ENCODE measurements around the gene NDST1.

Gene NDST1

DNA sequence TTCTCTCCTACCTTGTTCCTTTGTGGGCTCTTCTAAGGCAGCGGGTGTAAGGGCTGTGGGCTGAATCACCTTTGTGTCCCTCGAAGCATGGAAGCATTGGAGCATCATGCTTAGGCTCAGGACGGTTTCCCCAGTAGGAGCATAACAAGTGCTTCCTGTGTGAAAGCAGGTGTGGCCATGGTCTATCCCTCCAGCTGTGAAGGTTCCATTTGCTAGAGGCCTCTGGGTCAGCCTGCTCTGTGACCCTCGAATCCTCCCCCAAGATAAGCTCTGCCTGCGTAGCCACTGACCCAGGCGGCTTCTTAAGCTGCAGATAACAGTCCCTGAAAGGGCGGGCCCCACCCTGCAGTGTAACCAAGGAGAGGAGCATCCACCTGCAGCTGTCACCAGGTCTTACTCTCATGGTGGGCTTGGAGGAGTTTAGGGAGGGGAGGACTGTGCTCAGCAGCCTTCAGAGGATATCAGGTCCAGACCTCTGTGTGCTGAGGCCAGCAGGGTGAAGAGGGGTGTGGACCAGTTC is 8.4 kb upstream of the NDST1 start:
- TF ChIP-seq RARB (CRISPR knock-in tag; IDR thresholded peaks at IDR 0.05): no peak
- no peak for ATAC-seq

DNA sequence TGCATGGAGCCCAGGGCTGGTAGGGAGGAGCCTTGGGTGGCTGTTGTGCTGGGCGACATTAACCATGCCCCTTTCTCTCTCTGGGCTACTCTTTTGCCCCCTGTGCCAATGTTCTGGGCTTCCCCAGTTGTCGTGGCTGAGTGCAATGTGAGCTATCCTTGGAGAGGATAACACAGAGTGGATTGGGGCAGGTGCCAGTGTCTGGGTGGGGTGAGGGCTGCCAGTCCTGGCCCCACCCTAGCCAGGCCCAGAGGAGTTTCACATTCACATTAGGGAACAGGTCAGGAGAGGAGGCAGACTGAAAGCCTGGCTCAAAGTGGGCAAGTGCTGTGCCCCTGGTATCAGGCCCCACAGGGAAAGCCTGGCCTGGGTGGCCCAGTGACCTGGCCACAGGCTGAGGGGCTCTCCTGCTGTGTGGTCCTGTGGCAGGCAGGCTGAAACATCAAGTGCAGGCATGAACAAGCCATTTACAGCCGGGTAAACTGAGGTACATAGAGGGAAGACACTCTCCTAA is 7.5 kb upstream of the NDST1 start:
- TF ChIP-seq CSDC2 (CRISPR knock-in tag; IDR thresholded peaks at IDR 0.05): no peak
- TF ChIP-seq ZFP30 (CRISPR knock-in tag; IDR thresholded peaks at IDR 0.05): no peak
- TF ChIP-seq, protein P1, sequence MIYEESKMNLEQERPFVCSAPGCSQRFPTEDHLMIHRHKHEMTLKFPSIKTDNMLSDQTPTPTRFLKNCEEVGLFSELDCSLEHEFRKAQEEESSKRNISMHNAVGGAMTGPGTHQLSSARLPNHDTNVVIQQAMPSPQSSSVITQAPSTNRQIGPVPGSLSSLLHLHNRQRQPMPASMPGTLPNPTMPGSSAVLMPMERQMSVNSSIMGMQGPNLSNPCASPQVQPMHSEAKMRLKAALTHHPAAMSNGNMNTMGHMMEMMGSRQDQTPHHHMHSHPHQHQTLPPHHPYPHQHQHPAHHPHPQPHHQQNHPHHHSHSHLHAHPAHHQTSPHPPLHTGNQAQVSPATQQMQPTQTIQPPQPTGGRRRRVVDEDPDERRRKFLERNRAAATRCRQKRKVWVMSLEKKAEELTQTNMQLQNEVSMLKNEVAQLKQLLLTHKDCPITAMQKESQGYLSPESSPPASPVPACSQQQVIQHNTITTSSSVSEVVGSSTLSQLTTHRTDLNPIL (CRISPR knock-in tag; IDR thresholded peaks at IDR 0.05; ENCODE audit: low read depth): no peak
- TF ChIP-seq, protein P2, sequence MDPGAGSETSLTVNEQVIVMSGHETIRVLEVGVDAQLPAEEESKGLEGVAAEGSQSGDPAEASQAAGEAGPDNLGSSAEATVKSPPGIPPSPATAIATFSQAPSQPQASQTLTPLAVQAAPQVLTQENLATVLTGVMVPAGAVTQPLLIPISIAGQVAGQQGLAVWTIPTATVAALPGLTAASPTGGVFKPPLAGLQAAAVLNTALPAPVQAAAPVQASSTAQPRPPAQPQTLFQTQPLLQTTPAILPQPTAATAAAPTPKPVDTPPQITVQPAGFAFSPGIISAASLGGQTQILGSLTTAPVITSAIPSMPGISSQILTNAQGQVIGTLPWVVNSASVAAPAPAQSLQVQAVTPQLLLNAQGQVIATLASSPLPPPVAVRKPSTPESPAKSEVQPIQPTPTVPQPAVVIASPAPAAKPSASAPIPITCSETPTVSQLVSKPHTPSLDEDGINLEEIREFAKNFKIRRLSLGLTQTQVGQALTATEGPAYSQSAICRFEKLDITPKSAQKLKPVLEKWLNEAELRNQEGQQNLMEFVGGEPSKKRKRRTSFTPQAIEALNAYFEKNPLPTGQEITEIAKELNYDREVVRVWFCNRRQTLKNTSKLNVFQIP (CRISPR knock-in tag; IDR thresholded peaks at IDR 0.05; ENCODE audit: borderline replicate concordance, low read depth): no peak
- TF ChIP-seq, protein P3, sequence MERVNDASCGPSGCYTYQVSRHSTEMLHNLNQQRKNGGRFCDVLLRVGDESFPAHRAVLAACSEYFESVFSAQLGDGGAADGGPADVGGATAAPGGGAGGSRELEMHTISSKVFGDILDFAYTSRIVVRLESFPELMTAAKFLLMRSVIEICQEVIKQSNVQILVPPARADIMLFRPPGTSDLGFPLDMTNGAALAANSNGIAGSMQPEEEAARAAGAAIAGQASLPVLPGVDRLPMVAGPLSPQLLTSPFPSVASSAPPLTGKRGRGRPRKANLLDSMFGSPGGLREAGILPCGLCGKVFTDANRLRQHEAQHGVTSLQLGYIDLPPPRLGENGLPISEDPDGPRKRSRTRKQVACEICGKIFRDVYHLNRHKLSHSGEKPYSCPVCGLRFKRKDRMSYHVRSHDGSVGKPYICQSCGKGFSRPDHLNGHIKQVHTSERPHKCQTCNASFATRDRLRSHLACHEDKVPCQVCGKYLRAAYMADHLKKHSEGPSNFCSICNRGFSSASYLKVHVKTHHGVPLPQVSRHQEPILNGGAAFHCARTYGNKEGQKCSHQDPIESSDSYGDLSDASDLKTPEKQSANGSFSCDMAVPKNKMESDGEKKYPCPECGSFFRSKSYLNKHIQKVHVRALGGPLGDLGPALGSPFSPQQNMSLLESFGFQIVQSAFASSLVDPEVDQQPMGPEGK (CRISPR knock-in tag; IDR thresholded peaks at IDR 0.05; ENCODE audit: borderline replicate concordance): no peak
- no peak for ATAC-seq

DNA sequence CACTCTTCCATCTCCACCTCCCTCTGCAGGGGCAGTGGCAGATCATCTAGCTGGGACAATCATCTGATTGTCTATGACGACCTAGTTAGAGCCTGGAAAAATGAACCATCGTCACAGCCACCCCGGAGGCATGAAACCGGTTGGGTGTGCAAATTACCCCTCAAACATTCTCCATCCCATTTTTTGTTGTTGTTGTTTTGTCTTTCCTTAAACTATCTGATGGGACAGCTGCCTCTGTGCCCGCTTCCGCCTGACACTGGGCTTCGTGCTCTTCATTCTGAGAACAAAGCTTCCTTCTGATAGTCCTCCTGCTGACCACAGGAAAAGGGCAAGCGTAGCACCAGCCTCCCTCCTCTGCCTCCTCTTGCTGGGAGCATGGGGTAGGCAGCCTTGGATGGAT is 7.0 kb upstream of the NDST1 start:
- TF ChIP-seq TOX (CRISPR knock-in tag; IDR thresholded peaks at IDR 0.05; ENCODE audit: borderline replicate concordance) (no peak), ISL1 (CRISPR knock-in tag; IDR thresholded peaks at IDR 0.05) (no peak), ZNF565 (CRISPR knock-in tag; conservative IDR thresholded peaks at IDR 0.05; ENCODE audit: low read depth) (no peak), TCF4 (CRISPR knock-in tag; IDR thresholded peaks at IDR 0.05; ENCODE audit: borderline replicate concordance) (no peak), OSR1 (CRISPR knock-in tag; IDR thresholded peaks at IDR 0.05) (no peak), ZNF70 (CRISPR knock-in tag; IDR thresholded peaks at IDR 0.05) (no peak), SNAI2 (CRISPR knock-in tag; IDR thresholded peaks at IDR 0.05) (no peak), ARNTL (CRISPR knock-in tag; IDR thresholded peaks at IDR 0.05; ENCODE audit: borderline replicate concordance, low read depth) (no peak), GLIS3 (CRISPR knock-in tag; IDR thresholded peaks at IDR 0.05) (no peak), ZNF8 (CRISPR knock-in tag; IDR thresholded peaks at IDR 0.05) (no peak), ESRRG (CRISPR knock-in tag; IDR thresholded peaks at IDR 0.05) (no peak), ZC3H10 (CRISPR knock-in tag; IDR thresholded peaks at IDR 0.05) (no peak)
- TF ChIP-seq, protein P3 (CRISPR knock-in tag; IDR thresholded peaks at IDR 0.05; ENCODE audit: borderline replicate concordance): no peak
- TF ChIP-seq, protein P2 (CRISPR knock-in tag; IDR thresholded peaks at IDR 0.05; ENCODE audit: borderline replicate concordance, low read depth): no peak
- TF ChIP-seq, protein P1 (CRISPR knock-in tag; IDR thresholded peaks at IDR 0.05; ENCODE audit: low read depth): no peak
- TF ChIP-seq, protein P4, sequence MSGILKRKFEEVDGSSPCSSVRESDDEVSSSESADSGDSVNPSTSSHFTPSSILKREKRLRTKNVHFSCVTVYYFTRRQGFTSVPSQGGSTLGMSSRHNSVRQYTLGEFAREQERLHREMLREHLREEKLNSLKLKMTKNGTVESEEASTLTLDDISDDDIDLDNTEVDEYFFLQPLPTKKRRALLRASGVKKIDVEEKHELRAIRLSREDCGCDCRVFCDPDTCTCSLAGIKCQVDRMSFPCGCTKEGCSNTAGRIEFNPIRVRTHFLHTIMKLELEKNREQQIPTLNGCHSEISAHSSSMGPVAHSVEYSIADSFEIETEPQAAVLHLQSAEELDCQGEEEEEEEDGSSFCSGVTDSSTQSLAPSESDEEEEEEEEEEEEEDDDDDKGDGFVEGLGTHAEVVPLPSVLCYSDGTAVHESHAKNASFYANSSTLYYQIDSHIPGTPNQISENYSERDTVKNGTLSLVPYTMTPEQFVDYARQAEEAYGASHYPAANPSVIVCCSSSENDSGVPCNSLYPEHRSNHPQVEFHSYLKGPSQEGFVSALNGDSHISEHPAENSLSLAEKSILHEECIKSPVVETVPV (CRISPR knock-in tag; IDR thresholded peaks at IDR 0.05): no peak

More for the DNA sequence above, 7.0 kb upstream of the NDST1 start:
- no peak for ATAC-seq

Data from SK-N-SH treated with all-trans-retinoic acid at 6 μM for 48 hours (cell line).